B cell (primary cell): ENCODE results near the gene GHRL. TPM values are rescaled to one million over a fixed set of nuclear protein-coding genes. Genes with fewer than 3 reads are reported as not detected.
A peak's percentile ranks its signal among the peaks of the same experiment; 100 is the strongest.

Experiments used
- ATAC-seq: fragments of 200-7000 bp; cut with Tn5 transposase; one replicate; pipeline ENCODE4 v1.10.0; 2021; ENCODE audit warnings: low read depth, mild to moderate bottlenecking, moderate number of reproducible peaks, moderate library complexity
- CTCF ChIA-PET: fragments of 350-600 bp; sonication (Branson Sonifier 250); formaldehyde crosslinking; loops from one replicate; lab custom pipeline; 2021; ENCODE audit warnings: antibody characterized with exemption, inconsistent platforms; lab: Charles Lee
- POLR2A ChIA-PET: fragments of 350-600 bp; sonication (Branson Sonifier 250); formaldehyde crosslinking; loops from one replicate; lab custom pipeline; 2021; ENCODE audit warnings: antibody characterized with exemption; lab: Charles Lee
- DNase-seq: peaks from one replicate; pipeline ENCODE4 v3.0.0; 2013
- H2AFZ ChIP-seq: 2 replicates; pipeline ENCODE4 v1.6.1; 2012; ENCODE audit warnings: mild to moderate bottlenecking, low read depth, low read length; ENCODE audit not compliant: insufficient read depth, poor library complexity, severe bottlenecking
- H3K27ac ChIP-seq, 2 donors: 1 replicate in 1 of 2; 2 replicates in 1 of 2; pipeline ENCODE4 v1.5.1; 2012 to 2013; ENCODE audit warnings: low read length in 2 of 2, mild to moderate bottlenecking in 2 of 2, moderate library complexity in 1 of 2
- H3K27me3 ChIP-seq, 4 experiments: fragments of 200-600 bp in 1 of 4; sonication (generic) in 1 of 4; replicated peaks in 1 of 4; 1 replicate in 2 of 4; 2 replicates in 2 of 4; pipeline versions ENCODE4 v1.6.1 to v1.7.0; 2013 to 2016; ENCODE audit warnings: low read length in 3 of 4, mild to moderate bottlenecking in 2 of 4, mixed read lengths in 1 of 4, moderate library complexity in 1 of 4; ENCODE audit not compliant: insufficient read depth in 4 of 4, control insufficient read depth in 3 of 4; ENCODE audit errors: control extremely low read depth in 1 of 4
- H3K36me3 ChIP-seq, 2 experiments: replicated peaks in 1 of 2; 1 replicate in 1 of 2; 2 replicates in 1 of 2; pipeline versions ENCODE4 v1.6.1 to v1.7.1; 2013; ENCODE audit warnings: low read length in 1 of 2; ENCODE audit not compliant: insufficient read depth in 2 of 2, control insufficient read depth in 1 of 2; ENCODE audit errors: control extremely low read depth in 1 of 2, extremely low read depth in 1 of 2
- H3K4me1 ChIP-seq, 2 donors: fragments of 200-600 bp in 1 of 2; sonication (generic) in 1 of 2; 1 replicate in 1 of 2; 2 replicates in 1 of 2; pipeline versions ENCODE4 v1.5.1 to v1.6.1; 2013 to 2017; ENCODE audit warnings: low read length in 2 of 2; ENCODE audit not compliant: control insufficient read depth in 2 of 2, insufficient read depth in 2 of 2
- H3K4me2 ChIP-seq: replicated peaks from 2 replicates; pipeline ENCODE3; 2012; ENCODE audit warnings: mild to moderate bottlenecking, low read depth, low read length; ENCODE audit not compliant: poor library complexity, severe bottlenecking
- H3K4me3 ChIP-seq, 5 experiments: fragments of 200-600 bp in 1 of 5; sonication (generic) in 1 of 5; 1 replicate in 3 of 5; 2 replicates in 2 of 5; pipeline versions ENCODE4 v1.5.1 to v1.7.0; 2011 to 2016; ENCODE audit warnings: low read length in 4 of 5, mild to moderate bottlenecking in 4 of 5, low read depth in 2 of 5, control low read depth in 1 of 5, moderate library complexity in 1 of 5; ENCODE audit not compliant: insufficient read depth in 1 of 5; ENCODE audit errors: control extremely low read depth in 1 of 5, extremely low read depth in 1 of 5
- H3K79me2 ChIP-seq: fragments of 200-600 bp; sonication (generic); one replicate; pipeline ENCODE4 v1.6.0; 2016; ENCODE audit warnings: low read length; ENCODE audit not compliant: control insufficient read depth, insufficient read depth
- H3K9ac ChIP-seq: fragments of 200-600 bp; sonication (generic); 2 replicates; pipeline ENCODE4 v1.6.1; 2017; ENCODE audit warnings: mild to moderate bottlenecking, low read length, moderate library complexity
- H3K9me3 ChIP-seq, 3 donors: one replicate each; pipeline versions ENCODE4 v1.6.1 to v1.7.1; 2013; ENCODE audit warnings: low read length in 2 of 3; ENCODE audit not compliant: control insufficient read depth in 2 of 3, insufficient read depth in 1 of 3; ENCODE audit errors: control extremely low read depth in 1 of 3
- H4K20me1 ChIP-seq: 2 replicates; pipeline ENCODE4 v1.6.0; 2012; ENCODE audit warnings: mild to moderate bottlenecking, low read length; ENCODE audit not compliant: insufficient read depth, control insufficient read depth, poor library complexity, severe bottlenecking
- H3K27ac Mint-ChIP-seq: one replicate; pipeline ENCODE4 v1.8.0; 2021; ENCODE audit warnings: mixed read lengths
- H3K27me3 Mint-ChIP-seq: one replicate; pipeline ENCODE4 v1.8.0; 2021; ENCODE audit warnings: mixed read lengths
- H3K4me1 Mint-ChIP-seq: one replicate; pipeline ENCODE4 v1.8.0; 2021; ENCODE audit warnings: mixed read lengths
- H3K4me3 Mint-ChIP-seq: one replicate; pipeline ENCODE4 v1.8.0; 2021; ENCODE audit warnings: mixed read lengths
- H3K9me3 Mint-ChIP-seq: one replicate; pipeline ENCODE4 v1.8.0; 2022; ENCODE audit warnings: mixed read lengths; ENCODE audit not compliant: insufficient read depth
- CTCF ChIP-seq: fragments of 200-600 bp; IDR thresholded peaks from one replicate; pipeline ENCODE4 v1.8.0; 2022; ENCODE audit warnings: antibody characterized with exemption, mild to moderate bottlenecking
- EZH2 ChIP-seq: IDR thresholded peaks from 2 replicates; pipeline ENCODE4 v1.6.1; 2012; ENCODE audit warnings: borderline replicate concordance, low read depth, mild to moderate bottlenecking, moderate library complexity, low read length; ENCODE audit not compliant: insufficient read depth, poor library complexity, severe bottlenecking
- WGBS: methylation state at CpG from one replicate; pipeline ENCODE4 v1.1.5; 2013; ENCODE audit warnings: missing lambda C conversion rate; ENCODE audit not compliant: insufficient coverage; 5-methylcytosine and 5-hydroxymethylcytosine counted together
- intact Hi-C: fragments of 100-400 bp; cut with micrococcal nuclease; formaldehyde crosslinking; loops from one replicate; pipeline ENCODE4 v1.10.0; 2022
- polyA plus RNA-seq: library from polyadenylated mRNA; depleted of rRNA; stranded (reverse); fragments of >200 nt; gene quantifications from 2 replicates; pipeline ENCODE4 v1.2.3, GENCODE V29; 2012
- total RNA-seq, 2 donors: library from RNA; stranded (reverse); fragments of 120-200 nt in 1 of 2; gene quantifications; 1 replicate in 1 of 2; 2 replicates in 1 of 2; pipeline versions ENCODE4 v1.2.3 to v1.2.4, GENCODE V29; 2013 to 2022

GHRL gene
- total and polyA plus RNA-seq, 2 donors (not counting 1 experiment from before 2014, with no cell fraction given): 2.8 to 3.0 TPM

GRCh38 chr3:10319804-10320203, 27.1 kb upstream of the GHRL start:
- no peaks in the 10 kb centered on the region for H3K27me3 ChIP-seq
- peaks cover 26% of the 10 kb centered on the region for H3K4me1 Mint-ChIP-seq
- H3K4me3 Mint-ChIP-seq: peak overlapping the region; percentile 93
- peak overlapping the region; percentile 76 to 99 (median 82) for H3K4me3 ChIP-seq
- CTCF ChIA-PET: interaction anchor here (0.6 to 3.0 kb wide), 3 partner anchors 205 to 419 kb away, joined by 3 to 15 read pairs (median 14); partner anchors contain the start of gene CRELD1
- no peak overlapping the region for H2AFZ ChIP-seq
- H4K20me1 ChIP-seq: peaks cover 8% of the 10 kb centered on the region
- H3K27ac Mint-ChIP-seq: peak overlapping the region; percentile 6
- H3K27ac ChIP-seq: no peak overlapping the region
- ATAC-seq (no peak), DNase-seq (no peak)
- TF ChIP-seq EZH2 (no peak), CTCF (no peak)
- no peaks in the 10 kb centered on the region for H3K9me3 ChIP-seq
- H3K79me2 ChIP-seq: peaks cover 27% of the 10 kb centered on the region
- H3K9ac ChIP-seq: peak overlapping the region; percentile 91
- H3K36me3 ChIP-seq: peaks cover 0 to 32% of the 10 kb centered on the region in 2 experiments
- H3K27me3 Mint-ChIP-seq: no peaks in the 10 kb centered on the region
- peaks cover 11 to 21% of the 10 kb centered on the region in 2 donors for H3K4me1 ChIP-seq
- WGBS: 63% methylated on average over 3 of the region's 3 CpGs
- no peaks in the 10 kb centered on the region for H3K9me3 Mint-ChIP-seq
- POLR2A ChIA-PET: interaction anchor here (0.6 to 1.5 kb wide), 2 partner anchors 72 to 430 kb away, joined by 3 to 6 read pairs; partner anchors contain the start of gene TATDN2
- intact Hi-C loops: loop anchor here (2.0 to 5.0 kb wide), 5 partner anchors 71 to 478 kb away; partner anchors contain the start of genes CRELD1, JAGN1 and RPUSD3
- peak overlapping the region; percentile 79 for H3K4me2 ChIP-seq

- POLR2A ChIA-PET: no interaction called here
- no peak overlapping the region for H2AFZ ChIP-seq
- ATAC-seq (no peak), DNase-seq (no peak)
- H3K27me3 Mint-ChIP-seq: no peaks in the 10 kb centered on the region
- peaks cover 27% of the 10 kb centered on the region for H3K79me2 ChIP-seq
- no peak overlapping the region for H3K9ac ChIP-seq
- peaks cover 28% of the 10 kb centered on the region for H3K4me1 Mint-ChIP-seq
- H3K36me3 ChIP-seq: peaks cover 3 to 37% of the 10 kb centered on the region in 2 experiments
- no peaks in the 10 kb centered on the region for H3K9me3 ChIP-seq
- intact Hi-C loops: no loop called here
- peak overlapping the region; percentile 59 for H3K27ac Mint-ChIP-seq
- CTCF ChIA-PET: interaction anchor here (0.6 kb wide), 1 partner anchor 204 kb away, joined by 3 read pairs; no protein-coding TSS in a partner anchor
- H3K27me3 ChIP-seq: no peaks in the 10 kb centered on the region
- 75% methylated on average over 4 of the region's 6 CpGs for WGBS
- TF ChIP-seq CTCF: no peak
- TF ChIP-seq EZH2: no peak
- peaks cover 11 to 21% of the 10 kb centered on the region in 2 donors for H3K4me1 ChIP-seq
- H4K20me1 ChIP-seq: peaks cover 8% of the 10 kb centered on the region
- H3K9me3 Mint-ChIP-seq: no peaks in the 10 kb centered on the region
- H3K4me2 ChIP-seq: peak overlapping the region; percentile 79
- no peak overlapping the region for H3K4me3 ChIP-seq
- H3K4me3 Mint-ChIP-seq: peak overlapping the region; percentile 74
- H3K27ac ChIP-seq: no peak overlapping the region
Observed at GRCh38 chr3:10319251-10319650, 26.5 kb upstream of the GHRL start.
